ENCODE results near the gene ZNF341.
A peak's percentile ranks its signal among the peaks of the same experiment; 100 is the strongest.

Gene ZNF341

DNA sequence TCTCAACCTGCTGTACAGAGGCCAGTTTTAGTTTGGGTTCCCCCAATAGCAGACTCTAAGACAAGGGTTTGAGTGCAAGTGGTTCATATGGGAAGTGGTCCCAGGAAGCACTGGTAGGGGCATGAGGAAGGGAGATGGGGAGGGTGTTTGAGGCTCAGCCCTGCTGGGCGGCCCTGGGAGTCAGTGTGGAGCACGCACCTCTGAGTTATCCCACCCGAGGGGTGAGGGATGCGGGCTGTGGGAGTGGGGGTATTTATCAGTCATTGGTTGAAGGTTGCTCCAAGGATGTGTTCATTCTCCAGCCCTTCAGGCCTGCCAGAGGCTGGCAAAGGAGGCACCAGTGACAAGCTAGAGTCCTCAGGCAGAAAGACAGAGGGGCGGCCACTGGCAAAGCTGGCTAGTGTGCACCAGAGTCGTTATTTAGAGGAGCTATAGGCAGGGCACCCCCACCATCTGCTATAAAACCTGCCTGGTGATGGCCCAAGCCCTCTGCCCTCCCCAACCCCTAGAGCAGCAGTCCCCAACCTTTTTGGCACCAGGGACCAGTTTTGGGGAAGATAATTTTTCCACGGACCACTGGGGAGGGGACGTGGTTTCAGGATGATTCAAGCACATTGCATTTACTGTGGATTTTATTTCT, 28.2 kb upstream of the ZNF341 start:
- DNase-seq: no peak

DNA sequence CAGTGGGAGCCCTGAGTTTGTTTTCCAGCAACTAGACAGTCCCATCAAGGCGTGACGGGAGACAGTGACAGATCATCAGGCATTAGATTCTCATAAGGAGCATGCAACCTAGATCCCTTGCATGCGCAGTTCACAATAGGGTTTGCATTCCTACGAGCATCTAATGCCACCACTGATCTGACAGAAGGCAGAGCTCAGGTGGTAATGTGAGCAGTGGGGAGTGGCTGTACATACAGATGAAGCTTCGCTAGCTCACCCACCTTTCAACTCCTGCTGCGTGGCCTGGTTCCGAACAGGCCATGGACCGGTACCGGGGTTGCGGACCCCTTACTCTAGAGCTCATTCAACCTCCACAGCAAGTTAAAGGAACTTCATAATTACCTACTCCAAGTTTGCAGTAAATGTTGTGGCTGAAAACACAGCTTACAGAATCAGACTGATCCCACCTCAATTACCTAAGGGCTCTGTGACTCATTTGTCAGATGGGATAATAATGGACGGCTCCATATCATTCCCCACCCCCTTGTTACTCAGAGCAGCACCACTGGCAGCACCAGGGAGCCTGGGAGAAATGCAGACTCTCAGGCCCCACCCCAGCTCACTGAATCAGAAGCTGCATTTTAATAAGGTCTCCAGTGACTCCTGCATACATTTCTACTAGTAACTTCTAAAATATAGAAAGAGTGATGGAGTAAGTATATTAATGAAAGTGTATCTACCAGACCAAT, 27.4 kb upstream of the ZNF341 start:
- DNase-seq: no peak

GRCh38 chr20:33707668-33708067, 24.1 kb upstream of the ZNF341 start:
- no peak for DNase-seq

GRCh38 chr20:33709398-33709797, 22.4 kb upstream of the ZNF341 start:
- no peak for DNase-seq

DNA sequence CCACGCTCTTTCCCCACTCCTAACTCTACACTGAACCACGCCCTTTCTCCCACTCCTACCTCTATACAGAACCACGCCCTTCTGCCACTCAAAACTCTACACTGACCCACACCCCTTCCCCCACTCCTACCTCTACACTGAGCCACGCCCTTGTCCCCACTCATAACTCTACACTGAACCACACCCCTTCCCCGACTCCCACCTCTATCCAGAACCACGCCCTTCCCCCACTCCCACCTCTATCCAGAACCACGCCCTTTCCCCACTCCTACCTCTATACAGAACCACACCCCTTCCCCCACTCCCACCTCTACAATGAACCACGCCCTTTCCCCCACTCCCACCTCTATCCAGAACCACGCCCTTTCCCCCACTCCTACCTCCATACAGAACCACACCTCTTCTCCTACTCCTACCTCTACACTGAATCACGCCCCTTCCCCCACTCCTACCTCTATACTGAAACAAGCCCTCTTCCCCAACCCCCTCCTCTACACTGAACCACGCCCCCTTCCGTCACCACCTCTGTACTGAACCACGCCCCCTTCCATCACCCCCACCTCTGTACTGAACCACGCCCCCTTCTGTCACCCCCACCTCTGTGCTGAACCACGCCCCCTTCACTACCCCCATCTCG, 21.8 kb upstream of the ZNF341 start:
- no peak for DNase-seq

GRCh38 chr20:33710681-33711445, 20.9 kb upstream of the ZNF341 start:
- no peak for DNase-seq

- no peak for DNase-seq
Observed at GRCh38 chr20:33711446-33711738, 20.4 kb upstream of the ZNF341 start.

DNA sequence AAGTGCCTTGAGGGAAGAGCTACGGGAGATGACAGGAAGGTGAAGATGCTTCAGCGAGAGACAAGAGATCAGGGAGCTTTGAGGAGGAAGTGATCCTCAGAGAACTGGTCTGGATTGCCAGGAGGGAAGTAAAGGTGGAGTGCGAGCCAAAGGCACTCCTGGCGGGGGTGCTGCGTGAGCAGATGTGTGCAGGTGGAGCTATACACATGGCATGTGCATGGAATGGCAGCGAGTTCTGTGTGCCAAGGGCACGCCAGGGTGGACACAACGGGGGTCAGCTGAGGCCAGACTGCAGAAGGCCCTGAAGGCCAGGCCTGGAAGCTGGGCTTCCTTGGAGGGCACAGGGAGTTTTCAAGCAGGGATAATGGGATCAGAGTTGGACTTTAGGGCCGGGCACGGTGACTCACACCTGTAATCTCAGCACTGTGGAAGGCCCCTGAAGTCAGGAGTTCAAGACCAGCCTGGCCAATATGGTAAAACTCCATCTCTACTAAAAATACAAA, 17.9 kb upstream of the ZNF341 start:
- DNase-seq: no peak

- no peak for DNase-seq
Observed at GRCh38 chr20:33716498-33716897, 15.3 kb upstream of the ZNF341 start.

DNA sequence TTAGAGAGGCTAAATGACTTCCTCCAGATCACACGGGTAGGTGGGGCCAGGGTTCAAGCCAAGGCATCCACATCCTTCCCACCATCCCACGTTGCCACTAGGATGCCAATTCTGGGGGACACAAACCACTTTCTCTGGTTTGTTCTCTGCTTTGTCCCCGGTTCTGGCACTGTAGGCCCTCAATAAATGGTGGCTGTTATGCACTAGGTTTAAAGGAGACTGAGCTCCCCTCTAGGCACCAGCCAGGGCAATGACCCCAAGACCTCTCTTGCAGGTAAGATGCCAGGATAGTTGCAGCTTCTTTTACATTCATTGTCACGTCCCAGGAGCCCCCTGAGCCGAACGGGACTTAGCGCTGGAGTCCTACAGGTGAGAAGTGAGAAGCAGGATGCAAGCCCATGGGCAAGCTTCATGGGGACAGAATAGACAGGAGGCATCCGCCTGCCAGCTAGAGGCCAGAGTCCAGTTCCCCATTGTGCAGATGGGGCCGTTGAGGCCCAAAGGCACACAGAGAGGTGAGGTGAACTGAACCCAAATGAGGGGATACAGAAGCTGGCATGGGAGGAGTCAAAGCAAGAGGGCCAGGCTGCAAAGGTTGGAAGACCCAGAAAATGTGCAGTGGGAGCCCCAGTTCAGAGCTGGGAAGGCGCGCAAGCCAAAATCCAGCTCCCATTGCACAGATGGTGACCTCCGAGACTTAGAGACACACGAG, 12.4 kb upstream of the ZNF341 start:
- DNase-seq: peak; percentile 8

GRCh38 chr20:33719989-33720709, 11.6 kb upstream of the ZNF341 start, which contains the start of gene PXMP4:
Gene PXMP4, minus strand, starts transcription at chr20:33720310. Its CDS starts 103 bp downstream, at chr20:33720207.
- peak; percentile 90 for DNase-seq

DNA sequence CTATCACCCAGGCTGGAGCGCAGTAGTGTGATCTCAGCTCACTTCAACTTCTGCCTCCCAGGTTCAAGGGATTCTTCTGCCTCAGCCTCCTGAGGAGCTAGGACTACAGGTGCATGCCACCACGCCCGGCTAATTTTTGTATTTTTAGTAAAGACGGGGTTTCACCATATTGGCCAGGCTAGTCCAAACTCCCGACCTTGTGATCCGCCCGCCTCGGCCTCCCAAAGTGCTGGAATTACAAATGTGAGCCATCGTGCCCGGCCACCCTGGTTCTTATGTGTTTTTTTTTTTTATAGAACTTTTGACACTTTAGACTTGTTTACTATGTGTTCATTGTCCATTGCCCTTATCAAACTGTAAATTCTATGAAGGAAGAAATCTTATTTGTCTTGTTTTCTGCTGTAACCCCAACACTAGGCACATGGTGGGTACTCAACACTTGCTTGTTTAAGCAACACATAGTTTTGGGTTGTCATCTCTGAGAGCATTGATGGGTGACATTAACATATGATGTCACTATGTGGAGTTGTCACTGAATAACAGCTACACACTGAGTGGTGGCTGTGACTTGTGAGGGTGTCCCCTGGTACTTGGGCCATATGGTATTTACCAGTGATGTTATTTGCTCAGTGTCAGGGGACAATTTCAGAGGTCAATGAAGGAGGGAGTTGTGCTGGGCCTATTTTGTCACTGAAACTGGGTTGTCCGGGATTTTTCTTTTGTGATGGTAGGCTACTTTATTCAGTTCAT, 10.2 kb upstream of the ZNF341 start:
- no peak for DNase-seq

GRCh38 chr20:33724439-33725094, 7.2 kb upstream of the ZNF341 start:
- no peak for DNase-seq

DNA sequence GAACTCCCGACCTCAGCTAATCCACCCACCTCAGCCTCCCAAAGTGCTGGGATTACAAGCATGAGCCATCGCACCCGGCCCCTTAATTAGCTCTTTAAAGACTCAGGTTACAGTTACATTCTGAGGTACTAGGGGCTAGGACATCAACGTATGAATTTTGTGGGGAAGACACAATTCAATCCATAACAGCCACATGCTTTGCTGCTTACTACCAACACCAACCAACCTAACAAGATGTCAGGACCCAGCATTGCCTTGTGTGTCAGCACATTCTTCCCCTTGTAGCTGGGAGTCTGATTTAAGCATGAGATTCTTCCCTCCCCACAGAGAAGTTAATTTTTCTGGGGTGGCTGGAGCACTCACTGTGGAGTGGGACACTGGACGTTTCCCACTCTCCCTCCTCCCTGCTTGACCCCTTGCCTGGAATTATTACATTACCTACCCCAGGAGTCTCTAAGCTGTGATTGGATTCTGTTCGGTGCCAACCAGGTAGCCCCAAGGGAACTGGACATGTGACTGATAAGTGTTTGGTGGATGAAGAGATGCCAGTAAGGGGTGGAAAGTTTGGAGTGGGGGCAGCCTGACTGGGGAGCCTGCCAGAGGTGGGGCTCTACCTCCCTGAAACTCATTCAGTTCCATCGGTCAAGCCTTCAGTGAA, 6.1 kb upstream of the ZNF341 start:
- no peak for DNase-seq

DNA sequence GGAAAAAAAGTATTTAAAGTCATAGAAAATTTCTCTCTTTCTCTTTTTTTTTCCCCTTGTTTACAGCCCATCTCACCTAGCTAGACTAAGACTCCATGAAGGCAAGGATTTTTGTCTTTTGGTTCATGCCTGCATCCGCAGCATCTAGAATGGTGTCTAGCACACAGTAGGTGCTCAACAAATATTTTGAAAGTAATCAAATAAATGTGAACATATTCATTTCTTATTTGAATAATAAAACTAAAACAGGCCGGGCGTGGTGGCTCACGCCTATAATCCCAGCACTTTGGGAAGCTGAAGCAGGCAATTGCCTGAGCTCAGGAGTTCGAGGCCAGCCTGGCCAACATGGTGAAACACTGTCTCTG, 4.7 kb upstream of the ZNF341 start:
- DNase-seq: no peak

DNA sequence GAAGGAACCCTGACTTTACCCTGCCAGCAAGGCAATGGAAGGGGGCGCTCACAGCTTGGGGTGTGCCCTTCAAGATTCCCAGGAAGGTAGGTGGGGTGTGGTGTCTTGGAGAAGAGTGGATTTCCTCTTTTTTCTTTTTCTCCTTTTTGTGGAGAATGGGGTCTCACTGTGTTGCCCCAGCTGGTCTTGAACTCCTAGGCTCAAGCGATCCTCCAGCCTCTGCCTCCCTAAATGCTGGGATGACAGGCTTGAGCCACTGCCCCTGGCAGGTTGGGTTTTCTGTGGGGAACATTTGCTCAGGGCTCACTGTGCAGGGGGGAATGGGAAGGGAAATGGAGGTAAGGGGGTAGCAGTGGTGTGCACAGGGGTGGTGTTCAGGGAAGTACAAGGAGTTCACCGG, 4.0 kb upstream of the ZNF341 start:
- DNase-seq: no peak

DNA sequence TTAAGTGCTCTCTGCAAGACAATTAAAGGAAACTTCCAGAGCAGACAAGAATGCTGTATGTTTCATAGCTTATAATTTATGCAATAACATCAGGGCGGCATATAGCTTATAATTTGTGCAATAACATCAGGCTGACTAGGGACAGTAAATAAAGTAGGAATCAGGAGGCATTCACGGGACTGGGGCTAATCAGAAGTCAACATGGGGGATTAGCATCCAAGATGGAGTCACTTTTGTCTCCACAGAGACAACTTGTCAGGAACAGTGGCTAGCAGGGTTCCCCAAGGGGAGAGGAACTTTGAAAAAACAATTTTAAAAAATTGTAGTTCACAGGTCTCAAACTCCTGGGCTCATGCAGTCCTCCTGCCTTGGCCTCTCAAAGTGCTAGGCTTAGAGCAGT, 3.3 kb upstream of the ZNF341 start:
- DNase-seq: no peak

- no peak for DNase-seq
Observed at GRCh38 chr20:33729101-33729500, 2.7 kb upstream of the ZNF341 start.

DNA sequence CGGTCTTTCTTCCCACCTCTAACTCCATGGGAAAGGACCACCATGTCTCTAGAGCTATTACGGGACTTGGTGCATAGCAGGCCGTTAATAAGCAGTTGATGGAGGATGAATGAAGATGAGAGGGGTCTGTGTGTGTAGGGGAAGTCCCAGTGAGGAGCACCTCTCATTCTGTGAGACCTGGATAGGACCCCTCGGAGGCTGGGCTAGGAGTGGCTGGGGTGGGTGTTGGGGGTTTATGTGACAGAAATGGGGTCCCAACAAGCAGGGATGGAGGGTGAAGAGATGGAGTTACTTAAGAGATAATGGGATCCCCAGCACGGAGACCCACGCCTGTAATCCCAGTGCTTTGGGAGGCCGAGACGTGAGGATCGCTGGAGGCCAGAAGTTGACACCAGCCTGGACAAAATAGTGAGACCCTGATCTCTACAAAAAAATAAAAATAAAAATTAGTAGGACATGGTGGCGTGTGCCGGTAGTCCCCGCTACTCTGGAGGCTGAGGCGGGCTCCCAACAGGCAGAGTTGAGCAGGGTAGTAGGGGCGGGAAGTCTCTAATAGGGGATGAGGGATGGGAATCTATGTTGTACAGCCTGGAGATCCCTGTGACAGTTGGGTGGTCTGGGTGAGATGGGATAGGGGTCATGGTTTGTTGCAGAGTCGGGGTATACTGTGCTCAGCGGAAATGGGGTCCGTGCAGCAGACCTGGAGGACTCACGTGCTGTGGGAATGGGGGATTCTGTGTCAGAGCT, 677 bp upstream of the ZNF341 start:
- DNase-seq: no peak
